ENCODE data around the gene ZNF511. TPM values are rescaled to one million over a fixed set of nuclear protein-coding genes. Genes with fewer than 3 reads are reported as not detected.

The ZNF511 gene
- total RNA-seq, 1 experiment from 2014 or later: 44.7 TPM

DNA sequence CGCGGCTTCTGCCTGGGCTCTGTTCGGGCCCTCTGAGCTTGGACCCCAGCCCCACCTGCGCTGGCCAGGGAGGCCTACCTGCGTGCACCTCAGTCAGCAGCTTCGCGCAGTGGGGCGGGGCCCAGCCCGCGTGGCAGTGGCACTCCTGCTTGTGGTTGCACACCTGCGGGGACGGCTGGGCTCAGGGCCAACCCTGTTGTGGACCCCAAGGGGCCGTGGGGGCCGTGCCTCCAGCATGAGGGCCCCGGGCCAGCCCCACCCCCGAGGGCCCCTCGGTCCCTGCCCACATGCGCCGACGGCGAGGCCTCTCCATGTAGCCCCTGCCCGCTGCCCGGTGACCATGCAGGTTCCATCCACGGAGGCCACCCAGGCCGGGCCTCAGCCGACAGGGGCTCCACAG is 39.3 kb upstream of the ZNF511 start:
- Histone ChIP-seq H3K9me2 (ENCODE audit: insufficient read depth) (no peaks in the 10 kb centered on the region), H3K79me2 (ENCODE audit: low read depth) (no peaks in the 10 kb centered on the region), H4K20me1 (ENCODE audit: insufficient read depth) (no peaks in the 10 kb centered on the region), H3K4me3 (no peak overlapping the region), H3K36me3 (ENCODE audit: low read depth) (no peaks in the 10 kb centered on the region), H3K27me3 (ENCODE audit: insufficient read depth, low read depth) (no peaks in the 10 kb centered on the region), H3K9me3 (ENCODE audit: insufficient read depth, low read depth) (no peaks in the 10 kb centered on the region), H3K27ac (no peak overlapping the region), H3K4me2 (no peak overlapping the region), H3F3A (ENCODE audit: insufficient read depth, low read depth) (no peaks in the 10 kb centered on the region; the same call in 1 of the 2 replicates), H3K4me1 (replicated peaks; ENCODE audit: insufficient read depth) (peaks cover 11% of the 10 kb centered on the region), H2AFZ (no peak overlapping the region)
- no peak for DNase-seq
- no peak for TF ChIP-seq EZH2 (IDR thresholded peaks at IDR 0.05; ENCODE audit: low read depth)
- TF ChIP-seq, protein P1, sequence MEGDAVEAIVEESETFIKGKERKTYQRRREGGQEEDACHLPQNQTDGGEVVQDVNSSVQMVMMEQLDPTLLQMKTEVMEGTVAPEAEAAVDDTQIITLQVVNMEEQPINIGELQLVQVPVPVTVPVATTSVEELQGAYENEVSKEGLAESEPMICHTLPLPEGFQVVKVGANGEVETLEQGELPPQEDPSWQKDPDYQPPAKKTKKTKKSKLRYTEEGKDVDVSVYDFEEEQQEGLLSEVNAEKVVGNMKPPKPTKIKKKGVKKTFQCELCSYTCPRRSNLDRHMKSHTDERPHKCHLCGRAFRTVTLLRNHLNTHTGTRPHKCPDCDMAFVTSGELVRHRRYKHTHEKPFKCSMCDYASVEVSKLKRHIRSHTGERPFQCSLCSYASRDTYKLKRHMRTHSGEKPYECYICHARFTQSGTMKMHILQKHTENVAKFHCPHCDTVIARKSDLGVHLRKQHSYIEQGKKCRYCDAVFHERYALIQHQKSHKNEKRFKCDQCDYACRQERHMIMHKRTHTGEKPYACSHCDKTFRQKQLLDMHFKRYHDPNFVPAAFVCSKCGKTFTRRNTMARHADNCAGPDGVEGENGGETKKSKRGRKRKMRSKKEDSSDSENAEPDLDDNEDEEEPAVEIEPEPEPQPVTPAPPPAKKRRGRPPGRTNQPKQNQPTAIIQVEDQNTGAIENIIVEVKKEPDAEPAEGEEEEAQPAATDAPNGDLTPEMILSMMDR (conservative IDR thresholded peaks at IDR 0.05): no peak
- BruUV-seq (replicated peaks): no TSS peak
- POLR2A ChIA-PET (ENCODE audit: unreplicated experiment): no interaction called here
- intact Hi-C loops (cut with micrococcal nuclease; ENCODE audit: unreplicated experiment): no loop called here
- CTCF ChIA-PET: no interaction called here

DNA sequence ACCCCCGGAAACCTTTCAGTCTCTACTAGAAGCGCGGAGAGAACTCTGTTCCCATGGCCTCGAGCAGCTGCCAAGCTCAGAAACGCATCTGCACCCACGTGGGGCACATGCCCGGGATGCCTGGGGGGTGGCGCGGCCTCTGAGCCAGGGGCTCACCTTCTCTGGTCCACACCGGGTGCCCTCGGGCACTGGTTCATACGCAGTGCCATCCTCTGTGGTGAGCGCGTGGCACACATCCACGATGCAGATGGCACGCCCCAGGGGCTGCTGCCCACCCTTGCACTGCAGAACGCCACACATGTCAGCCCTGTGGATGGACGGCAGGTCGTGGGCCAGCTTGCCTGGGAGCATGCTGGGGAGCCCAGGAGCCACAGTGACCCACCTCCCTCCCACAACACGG is 38.5 kb upstream of the ZNF511 start:
- H3K79me2 ChIP-seq (ENCODE audit: low read depth): no peaks in the 10 kb centered on the region
- H3K36me3 ChIP-seq (ENCODE audit: low read depth): no peaks in the 10 kb centered on the region
- intact Hi-C loops (cut with micrococcal nuclease; ENCODE audit: unreplicated experiment): no loop called here
- no peaks in the 10 kb centered on the region for H3K9me2 ChIP-seq (ENCODE audit: insufficient read depth)
- no peak overlapping the region for H3K27ac ChIP-seq
- no TSS peak for BruUV-seq (replicated peaks)
- CTCF ChIA-PET: no interaction called here
- H3K4me3 ChIP-seq: no peak overlapping the region
- no peaks in the 10 kb centered on the region for H3K27me3 ChIP-seq (ENCODE audit: insufficient read depth, low read depth)
- H2AFZ ChIP-seq: no peak overlapping the region
- TF ChIP-seq, protein P1 (conservative IDR thresholded peaks at IDR 0.05): no peak
- TF ChIP-seq EZH2 (IDR thresholded peaks at IDR 0.05; ENCODE audit: low read depth): no peak
- H3K4me1 ChIP-seq (replicated peaks; ENCODE audit: insufficient read depth): peaks cover 14% of the 10 kb centered on the region
- H3F3A ChIP-seq (ENCODE audit: insufficient read depth, low read depth): no peaks in the 10 kb centered on the region; the same call in 1 of the 2 replicates
- DNase-seq: no peak
- H4K20me1 ChIP-seq (ENCODE audit: insufficient read depth): no peaks in the 10 kb centered on the region
- H3K4me2 ChIP-seq: no peak overlapping the region
- POLR2A ChIA-PET (ENCODE audit: unreplicated experiment): no interaction called here
- H3K9me3 ChIP-seq (ENCODE audit: insufficient read depth, low read depth): no peaks in the 10 kb centered on the region

DNA sequence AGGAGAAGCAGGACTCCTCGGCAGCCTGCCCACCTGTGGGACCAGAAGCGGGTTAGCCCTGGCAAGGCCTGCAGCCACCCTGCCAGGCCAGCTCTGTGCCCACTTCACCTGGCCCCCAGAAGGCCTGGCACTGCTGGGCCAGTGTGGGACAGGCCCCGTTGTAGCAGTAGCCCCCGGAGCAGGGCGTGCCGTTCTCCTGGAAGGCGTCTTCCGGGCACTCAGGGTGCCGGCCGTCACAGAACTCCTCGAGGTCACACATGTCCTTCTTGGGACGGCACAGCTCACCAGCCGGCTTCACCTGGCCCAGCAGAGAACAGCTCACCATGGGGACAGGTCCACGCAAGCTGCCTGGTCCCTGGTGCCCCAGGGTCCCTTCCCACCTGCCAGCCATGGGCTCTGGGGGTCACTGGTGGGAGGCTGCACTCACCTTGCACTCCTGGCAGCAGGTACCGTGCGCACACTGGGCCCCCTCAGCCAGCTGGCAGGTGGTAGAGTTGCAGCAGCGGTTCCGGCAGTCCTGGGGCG is 37.9 kb upstream of the ZNF511 start:
- H3K9me3 ChIP-seq (ENCODE audit: insufficient read depth, low read depth): no peaks in the 10 kb centered on the region
- BruUV-seq (replicated peaks): no TSS peak
- H3K4me1 ChIP-seq (replicated peaks; ENCODE audit: insufficient read depth): peaks cover 11% of the 10 kb centered on the region
- intact Hi-C loops (cut with micrococcal nuclease; ENCODE audit: unreplicated experiment): no loop called here
- ChIA-PET POLR2A (ENCODE audit: unreplicated experiment) (no interaction called here), CTCF (no interaction called here)
- TF ChIP-seq, protein P1 (conservative IDR thresholded peaks at IDR 0.05): no peak
- no peak for TF ChIP-seq EZH2 (IDR thresholded peaks at IDR 0.05; ENCODE audit: low read depth)
- 0 out of 2 replicates have a peak, but pooled peaks cover 5% of the 10 kb centered on the region for H3K79me2 ChIP-seq (ENCODE audit: low read depth)
- no peak overlapping the region for H3K27ac ChIP-seq
- H3K4me2 ChIP-seq: no peak overlapping the region
- no peak overlapping the region for H3K4me3 ChIP-seq
- DNase-seq: no peak
- no peak overlapping the region for H2AFZ ChIP-seq
- H3K27me3 ChIP-seq (ENCODE audit: insufficient read depth, low read depth): no peaks in the 10 kb centered on the region
- no peaks in the 10 kb centered on the region for H3K36me3 ChIP-seq (ENCODE audit: low read depth)
- H3K9me2 ChIP-seq (ENCODE audit: insufficient read depth): no peaks in the 10 kb centered on the region
- H3F3A ChIP-seq (ENCODE audit: insufficient read depth, low read depth): no peaks in the 10 kb centered on the region
- H4K20me1 ChIP-seq (ENCODE audit: insufficient read depth): no peaks in the 10 kb centered on the region
